Nephron progenitor cell (in vitro differentiated cells): ENCODE measurements around the gene PDZD4.

ENCODE experiments used
- DNase-seq: peaks from one replicate; pipeline ENCODE4 v3.0.0; 2021
- H3K27ac Mint-ChIP-seq: 2 replicates; pipeline ENCODE4 v1.8.0; 2021; ENCODE audit warnings: mild to moderate bottlenecking, moderate library complexity, mixed read lengths
- H3K27me3 Mint-ChIP-seq: 2 replicates; pipeline ENCODE4 v1.8.0; 2021; ENCODE audit warnings: mild to moderate bottlenecking, low read depth, mixed read lengths; ENCODE audit not compliant: poor library complexity
- H3K36me3 Mint-ChIP-seq: 2 replicates; pipeline ENCODE4 v1.8.0; 2021; ENCODE audit warnings: low read depth, mixed read lengths
- H3K4me1 Mint-ChIP-seq: 2 replicates; pipeline ENCODE4 v1.8.0; 2021; ENCODE audit warnings: mixed read lengths
- H3K4me3 Mint-ChIP-seq: 2 replicates; pipeline ENCODE4 v1.8.0; 2021; ENCODE audit warnings: mild to moderate bottlenecking, moderate library complexity, mixed read lengths
- H3K9me3 Mint-ChIP-seq: 2 replicates; pipeline ENCODE4 v1.8.0; 2021; ENCODE audit warnings: mild to moderate bottlenecking, moderate library complexity, mixed read lengths
- TF ChIP-seq, protein P1 (sequence below): fragments of 200-600 bp; sonication (generic); IDR thresholded peaks from 2 replicates; pipeline ENCODE4 v1.5.0; 2021; ENCODE audit warnings: antibody characterized with exemption

The PDZD4 gene

DNA sequence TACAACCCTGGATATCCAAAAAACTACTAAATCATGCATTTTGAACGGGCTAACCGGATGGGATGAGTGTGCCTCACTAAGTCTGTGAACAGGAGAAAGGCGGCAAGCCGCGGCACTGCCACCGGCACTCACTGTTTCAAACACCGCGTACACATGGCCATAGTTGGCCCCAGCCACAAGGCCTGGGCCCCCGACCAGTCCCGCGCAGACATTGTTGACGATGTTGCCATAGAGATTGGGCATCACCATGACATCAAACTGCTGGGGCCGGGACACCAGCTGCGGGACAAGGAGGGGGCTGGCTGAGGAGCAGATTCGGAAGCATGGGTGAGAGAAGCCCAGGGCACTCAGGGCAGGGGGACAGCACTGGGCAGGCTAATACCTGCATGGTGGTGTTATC lies 43.7 kb downstream of the PDZD4 start:
- peaks cover 41% of the 10 kb centered on the region for H3K9me3 Mint-ChIP-seq
- no peak overlapping the region for H3K4me3 Mint-ChIP-seq
- H3K27me3 Mint-ChIP-seq, result peaks cover 3% of the 10 kb centered on the region
- peaks cover 9% of the 10 kb centered on the region for H3K36me3 Mint-ChIP-seq
- no peak for DNase-seq
- TF ChIP-seq, protein P1, sequence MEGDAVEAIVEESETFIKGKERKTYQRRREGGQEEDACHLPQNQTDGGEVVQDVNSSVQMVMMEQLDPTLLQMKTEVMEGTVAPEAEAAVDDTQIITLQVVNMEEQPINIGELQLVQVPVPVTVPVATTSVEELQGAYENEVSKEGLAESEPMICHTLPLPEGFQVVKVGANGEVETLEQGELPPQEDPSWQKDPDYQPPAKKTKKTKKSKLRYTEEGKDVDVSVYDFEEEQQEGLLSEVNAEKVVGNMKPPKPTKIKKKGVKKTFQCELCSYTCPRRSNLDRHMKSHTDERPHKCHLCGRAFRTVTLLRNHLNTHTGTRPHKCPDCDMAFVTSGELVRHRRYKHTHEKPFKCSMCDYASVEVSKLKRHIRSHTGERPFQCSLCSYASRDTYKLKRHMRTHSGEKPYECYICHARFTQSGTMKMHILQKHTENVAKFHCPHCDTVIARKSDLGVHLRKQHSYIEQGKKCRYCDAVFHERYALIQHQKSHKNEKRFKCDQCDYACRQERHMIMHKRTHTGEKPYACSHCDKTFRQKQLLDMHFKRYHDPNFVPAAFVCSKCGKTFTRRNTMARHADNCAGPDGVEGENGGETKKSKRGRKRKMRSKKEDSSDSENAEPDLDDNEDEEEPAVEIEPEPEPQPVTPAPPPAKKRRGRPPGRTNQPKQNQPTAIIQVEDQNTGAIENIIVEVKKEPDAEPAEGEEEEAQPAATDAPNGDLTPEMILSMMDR, result no peak
- no peak overlapping the region for H3K27ac Mint-ChIP-seq
- no peaks in the 10 kb centered on the region for H3K4me1 Mint-ChIP-seq

- peaks cover 3% of the 10 kb centered on the region for H3K27me3 Mint-ChIP-seq
- H3K4me1 Mint-ChIP-seq, result peaks cover 10% of the 10 kb centered on the region
- no peak overlapping the region for H3K27ac Mint-ChIP-seq
- DNase-seq, result no peak
- H3K4me3 Mint-ChIP-seq, result no peak overlapping the region
- H3K36me3 Mint-ChIP-seq, result no peaks in the 10 kb centered on the region
- H3K9me3 Mint-ChIP-seq, result peaks cover 39% of the 10 kb centered on the region
- TF ChIP-seq, protein P1, result no peak
These were observed 45.9 kb downstream of the PDZD4 start for GRCh38 chrX:153784325-153784967.

GRCh38 chrX:153783378-153784013 lies 46.8 kb downstream of the PDZD4 start:
- peaks cover 10% of the 10 kb centered on the region for H3K4me1 Mint-ChIP-seq
- no peaks in the 10 kb centered on the region for H3K36me3 Mint-ChIP-seq
- no peak overlapping the region for H3K4me3 Mint-ChIP-seq
- DNase-seq, result no peak
- no peak overlapping the region for H3K27ac Mint-ChIP-seq
- TF ChIP-seq, protein P1, result no peak
- H3K9me3 Mint-ChIP-seq, result peaks cover 39% of the 10 kb centered on the region
- H3K27me3 Mint-ChIP-seq, result peaks cover 3% of the 10 kb centered on the region

GRCh38 chrX:153782871-153783270 lies 47.5 kb downstream of the PDZD4 start:
- no peaks in the 10 kb centered on the region for H3K27me3 Mint-ChIP-seq
- H3K9me3 Mint-ChIP-seq, result peaks cover 35% of the 10 kb centered on the region
- H3K4me3 Mint-ChIP-seq, result no peak overlapping the region
- no peak overlapping the region for H3K27ac Mint-ChIP-seq
- no peak for DNase-seq
- TF ChIP-seq, protein P1, result no peak
- H3K4me1 Mint-ChIP-seq, result peaks cover 10% of the 10 kb centered on the region
- no peaks in the 10 kb centered on the region for H3K36me3 Mint-ChIP-seq

GRCh38 chrX:153782313-153782712 lies 48.0 kb downstream of the PDZD4 start:
- Mint-ChIP-seq H3K36me3 (no peaks in the 10 kb centered on the region), H3K4me1 (peaks cover 10% of the 10 kb centered on the region), H3K27ac (no peak overlapping the region), H3K27me3 (no peaks in the 10 kb centered on the region), H3K9me3 (peaks cover 31% of the 10 kb centered on the region), H3K4me3 (no peak overlapping the region)
- no peak for DNase-seq
- TF ChIP-seq, protein P1, result no peak
